Measurements from ENCODE around the gene MEIOC. TPM values are rescaled to one million over a fixed set of nuclear protein-coding genes. Genes with fewer than 3 reads are reported as not detected.
"Not testable (repeated sequence)": the region's sequence is repeated elsewhere in the genome, so short reads cannot be mapped to it uniquely, and the experiment has no call there.

MEIOC gene
- total and polyA plus RNA-seq, 7 donors: 0.01 to 0.04 (median 0.03) TPM; not detected in 4

DNA sequence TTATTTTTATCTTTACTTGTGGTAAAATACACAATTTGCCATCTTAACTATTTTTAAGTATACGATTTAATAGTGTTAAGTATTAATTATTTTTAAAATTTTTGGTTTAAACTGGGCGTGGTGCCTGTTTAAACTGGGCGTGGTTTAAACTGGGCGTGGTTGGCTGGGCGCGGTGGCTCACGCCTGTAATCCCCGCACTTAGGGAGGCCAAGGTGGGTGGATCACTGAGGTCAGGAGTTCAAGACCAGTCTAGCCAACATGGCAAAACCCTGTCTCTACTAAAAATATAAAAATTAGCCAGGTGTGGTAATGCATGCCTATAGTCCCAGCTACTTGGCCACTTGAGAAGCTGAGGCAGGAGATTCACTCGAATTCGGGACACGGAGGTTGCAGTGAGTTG lies 37.3 kb downstream of the MEIOC start:
- 74 to 77% (median 76%) methylated on average over 11 of the region's 11 CpGs for WGBS, 3 donors
- H3K27me3 ChIP-seq (ENCODE audit: insufficient read depth in 3 of 3, low read length in 2 of 3): no peaks in the 10 kb centered on the region
- intact Hi-C loops (cut with DNase I): no loop called here
- H3K27ac ChIP-seq: no peak overlapping the region
- ATAC-seq (no peak), DNase-seq (no peak)
- peaks cover 1% of the 10 kb centered on the region for H3K4me1 ChIP-seq
- H3K4me3 ChIP-seq: no peak overlapping the region
- H3K36me3 ChIP-seq (ENCODE audit: insufficient read depth in 1 of 2, low read depth in 1 of 2): no peaks in the 10 kb centered on the region
- no peaks in the 10 kb centered on the region for H3K9me3 ChIP-seq
- TF ChIP-seq, protein P1, sequence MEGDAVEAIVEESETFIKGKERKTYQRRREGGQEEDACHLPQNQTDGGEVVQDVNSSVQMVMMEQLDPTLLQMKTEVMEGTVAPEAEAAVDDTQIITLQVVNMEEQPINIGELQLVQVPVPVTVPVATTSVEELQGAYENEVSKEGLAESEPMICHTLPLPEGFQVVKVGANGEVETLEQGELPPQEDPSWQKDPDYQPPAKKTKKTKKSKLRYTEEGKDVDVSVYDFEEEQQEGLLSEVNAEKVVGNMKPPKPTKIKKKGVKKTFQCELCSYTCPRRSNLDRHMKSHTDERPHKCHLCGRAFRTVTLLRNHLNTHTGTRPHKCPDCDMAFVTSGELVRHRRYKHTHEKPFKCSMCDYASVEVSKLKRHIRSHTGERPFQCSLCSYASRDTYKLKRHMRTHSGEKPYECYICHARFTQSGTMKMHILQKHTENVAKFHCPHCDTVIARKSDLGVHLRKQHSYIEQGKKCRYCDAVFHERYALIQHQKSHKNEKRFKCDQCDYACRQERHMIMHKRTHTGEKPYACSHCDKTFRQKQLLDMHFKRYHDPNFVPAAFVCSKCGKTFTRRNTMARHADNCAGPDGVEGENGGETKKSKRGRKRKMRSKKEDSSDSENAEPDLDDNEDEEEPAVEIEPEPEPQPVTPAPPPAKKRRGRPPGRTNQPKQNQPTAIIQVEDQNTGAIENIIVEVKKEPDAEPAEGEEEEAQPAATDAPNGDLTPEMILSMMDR (IDR thresholded peaks at IDR 0.05): no peak

DNA sequence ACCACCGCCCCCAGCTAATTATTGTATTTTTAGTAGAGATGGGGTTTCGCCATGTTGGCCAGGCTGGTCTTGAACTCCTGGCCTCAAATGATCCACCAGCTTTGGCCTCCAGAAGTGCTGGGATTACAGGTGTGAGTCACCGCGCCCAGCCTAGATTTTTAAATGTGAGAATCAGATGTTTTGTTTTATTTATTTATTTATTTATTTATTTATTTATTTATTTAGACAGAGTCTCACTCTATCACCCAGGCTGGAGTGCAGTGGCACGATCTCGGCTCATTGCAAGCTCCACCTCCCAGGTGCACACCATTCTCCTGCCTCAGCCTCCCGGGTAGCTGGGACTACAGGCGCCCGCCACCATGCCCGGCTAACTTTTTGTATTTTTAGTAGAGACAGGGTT lies 44.0 kb downstream of the MEIOC start:
- H3K9me3 ChIP-seq; H3K27ac ChIP-seq; H3K4me3 ChIP-seq; H3K27me3 ChIP-seq (ENCODE audit: insufficient read depth in 3 of 3, low read length in 2 of 3); ATAC-seq; intact Hi-C loops (cut with DNase I); DNase-seq; H3K36me3 ChIP-seq (ENCODE audit: insufficient read depth in 1 of 2, low read depth in 1 of 2); H3K4me1 ChIP-seq: not testable (repeated sequence)
- WGBS, 3 donors: 77 to 89% (median 87%) methylated on average over 10 of the region's 10 CpGs

DNA sequence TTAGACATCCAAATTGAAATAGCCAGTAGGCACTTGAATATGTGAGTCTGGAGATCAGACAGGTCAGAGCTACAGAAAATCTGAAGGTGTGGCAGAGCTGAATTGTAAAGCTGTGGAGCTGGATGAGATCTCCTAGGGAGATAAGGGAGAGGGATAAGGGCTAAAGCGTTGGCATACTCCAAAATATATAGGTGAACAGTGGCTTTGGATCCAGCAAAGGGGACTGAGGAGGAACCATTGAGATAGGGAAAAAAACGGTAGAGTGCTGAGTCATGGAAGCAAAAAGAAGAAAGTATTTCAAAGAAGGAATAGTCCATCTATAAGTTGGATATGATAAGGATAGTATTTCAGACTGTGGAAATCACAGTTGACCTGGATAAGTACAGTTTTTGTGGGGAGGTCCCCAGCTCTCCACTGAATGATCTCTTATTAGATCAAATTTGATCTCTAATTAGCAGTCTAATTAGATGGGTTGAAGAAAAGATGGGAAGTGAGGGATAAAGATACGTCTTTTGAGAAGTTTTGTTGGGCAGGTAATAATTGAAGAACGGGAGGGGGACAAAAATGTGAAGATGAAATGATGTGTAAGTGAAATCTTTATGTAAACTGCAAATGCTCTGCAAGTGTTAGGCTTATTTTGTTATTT lies 51.6 kb downstream of the MEIOC start:
- no peaks in the 10 kb centered on the region for H3K9me3 ChIP-seq
- intact Hi-C loops (cut with DNase I): no loop called here
- peak overlapping the region; percentile 84 for H3K27ac ChIP-seq
- WGBS, 3 donors: 30 to 39% (median 36%) methylated on average over 4 of the region's 4 CpGs
- TF ChIP-seq, protein P1 (IDR thresholded peaks at IDR 0.05): no peak
- ATAC-seq (peak in 1 of 4 donors; percentile 35), DNase-seq (no peak)
- peaks cover 3% of the 10 kb centered on the region for H3K4me1 ChIP-seq
- H3K36me3 ChIP-seq (ENCODE audit: insufficient read depth in 1 of 2, low read depth in 1 of 2): no peaks in the 10 kb centered on the region
- no peaks in the 10 kb centered on the region for H3K27me3 ChIP-seq (ENCODE audit: insufficient read depth in 3 of 3, low read length in 2 of 3)
- peak overlapping the region; percentile 91 for H3K4me3 ChIP-seq

DNA sequence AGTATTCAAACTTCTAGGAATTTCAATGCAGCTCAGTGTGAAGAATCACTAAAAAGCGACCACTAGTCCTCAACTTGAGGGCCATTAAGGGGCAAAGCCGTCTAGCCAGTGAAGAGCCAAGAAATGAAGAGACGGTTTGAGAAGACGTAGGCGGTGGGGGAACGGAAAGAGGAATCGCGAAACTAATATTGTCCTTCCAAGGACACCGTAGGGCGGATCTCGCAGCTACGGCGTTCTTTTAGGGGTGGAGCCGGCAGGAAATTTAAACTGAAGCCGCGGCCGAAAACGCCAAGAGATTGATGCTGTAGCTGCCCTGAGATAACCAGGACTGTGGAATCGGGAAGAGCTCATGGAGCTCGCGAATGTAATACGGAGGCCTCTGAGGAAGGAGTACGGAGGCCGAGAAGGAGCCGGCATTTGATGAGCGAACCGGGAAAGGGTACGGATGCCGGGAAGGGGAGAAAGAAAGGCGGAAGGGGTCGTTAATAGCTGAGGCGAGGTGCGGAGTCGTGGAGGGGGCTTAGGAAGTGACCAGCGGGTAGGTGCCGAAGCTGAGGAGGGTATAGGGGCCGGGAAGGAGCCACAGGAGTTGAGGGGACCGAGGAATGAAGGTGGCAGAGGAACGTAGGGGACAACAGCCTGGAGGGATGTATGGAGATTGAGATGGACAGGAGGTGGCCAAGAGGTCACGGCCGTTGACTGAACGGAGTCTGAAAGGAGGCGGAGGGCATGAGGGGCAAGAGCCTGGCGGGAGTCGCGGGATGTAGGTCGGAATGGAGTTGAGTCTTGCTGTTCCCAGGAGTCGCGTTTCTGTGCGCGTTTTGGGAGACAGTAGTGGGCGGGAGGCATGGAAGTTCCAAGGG lies 52.4 kb downstream of the MEIOC start, which contains the start of gene DBF4B:
Gene DBF4B, plus strand, starts transcription at position 265 of the 863 bp plus-strand sequence. Its CDS starts 156 bp downstream, at position 421.
- Histone ChIP-seq H3K27ac (peak within 1 kb of the TSS; percentile 84), H3K9me3 (no peaks in the 10 kb centered on the region), H3K36me3 (ENCODE audit: insufficient read depth in 1 of 2, low read depth in 1 of 2) (no peaks in the 10 kb centered on the region), H3K4me1 (peaks cover 3% of the 10 kb centered on the region), H3K27me3 (ENCODE audit: insufficient read depth in 3 of 3, low read length in 2 of 3) (no peaks in the 10 kb centered on the region), H3K4me3 (peak within 1 kb of the TSS; percentile 91)
- 0 to 1% (median 0%) methylated on average over 52 of the region's 52 CpGs for WGBS, 3 donors
- ATAC-seq (peak; percentile 87 to 96 (median 92)), DNase-seq (peak; percentile 69 to 83)
- intact Hi-C loops (cut with DNase I): no loop called here
- TF ChIP-seq, protein P1 (IDR thresholded peaks at IDR 0.05): no peak

DNA sequence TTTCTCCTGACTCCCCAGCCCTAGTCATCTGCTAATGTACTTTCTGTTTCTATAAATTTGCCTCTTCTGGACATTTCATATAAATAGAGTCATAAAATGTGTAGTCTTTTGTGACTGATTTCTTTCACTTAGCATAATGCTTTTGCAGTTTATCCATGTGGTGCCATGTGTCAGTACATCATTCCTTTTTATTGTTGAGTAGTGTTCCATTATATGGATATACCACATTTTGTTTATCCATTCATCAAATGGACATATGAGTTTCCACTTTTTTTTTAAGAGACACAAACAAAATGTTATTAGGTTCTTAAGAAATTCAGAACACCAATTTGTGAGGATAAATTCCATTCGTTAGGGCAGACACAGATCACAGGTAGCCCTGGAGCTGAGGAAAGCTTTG lies 63.2 kb downstream of the MEIOC start:
- Histone ChIP-seq H3K9me3 (no peaks in the 10 kb centered on the region), H3K27ac (no peak overlapping the region), H3K36me3 (ENCODE audit: insufficient read depth in 1 of 2, low read depth in 1 of 2) (peaks cover 0 to 7% of the 10 kb centered on the region in 2 donors), H3K4me3 (no peak overlapping the region), H3K27me3 (ENCODE audit: insufficient read depth in 3 of 3, low read length in 2 of 3) (no peaks in the 10 kb centered on the region), H3K4me1 (no peaks in the 10 kb centered on the region)
- intact Hi-C loops (cut with DNase I): no loop called here
- 98 to 100% (median 100%) methylated on average over 1 of the region's 1 CpG for WGBS, 3 donors
- ATAC-seq (no peak), DNase-seq (no peak)
- TF ChIP-seq, protein P1 (IDR thresholded peaks at IDR 0.05): no peak

Data from psoas muscle (tissue), 8 donors.